MV-4-11 (cell line): Measurements from ENCODE around the gene PDE4D.

Experiments
- DNase-seq: peaks from one replicate; lab custom pipeline; 2025; lab: John Stamatoyannopoulos, UW

The PDE4D gene

DNA sequence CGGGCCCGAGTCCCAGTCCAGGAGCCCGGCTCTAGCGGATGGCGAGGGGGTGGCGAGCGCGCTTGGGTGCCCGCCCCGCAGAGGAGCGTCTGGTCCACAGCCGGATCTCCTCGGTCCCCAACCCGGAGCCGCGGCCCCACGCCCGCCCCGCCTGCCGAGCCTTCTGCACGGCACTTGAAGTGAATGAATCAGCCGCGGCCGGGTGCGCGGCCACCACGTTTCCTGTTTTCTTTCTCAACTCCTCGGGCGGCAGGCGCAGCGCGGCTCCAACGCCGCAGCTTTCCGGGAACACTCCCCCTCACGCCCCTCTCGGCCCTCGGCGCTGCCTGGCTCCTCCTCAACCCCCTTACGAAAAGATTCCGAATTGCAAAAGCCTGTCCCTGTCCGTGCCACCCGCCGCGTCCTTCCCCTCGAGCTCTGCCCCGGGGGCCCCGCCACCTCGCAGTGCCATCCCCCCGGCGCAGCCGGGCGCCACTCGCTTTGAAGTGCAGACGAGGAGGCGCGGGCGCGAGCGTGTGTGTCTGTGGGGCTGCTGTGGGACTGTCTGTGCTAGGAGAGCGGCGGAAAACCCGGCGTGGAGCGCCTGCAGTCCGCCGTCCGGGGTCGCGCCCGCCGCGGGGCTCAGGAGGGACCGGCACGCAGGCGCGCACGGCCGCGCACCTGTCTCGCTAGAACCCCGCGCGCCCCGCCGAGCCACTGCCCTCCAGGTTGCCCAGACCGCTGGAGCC is 854.1 kb downstream of the PDE4D start:
- peak; percentile 86 for DNase-seq

DNA sequence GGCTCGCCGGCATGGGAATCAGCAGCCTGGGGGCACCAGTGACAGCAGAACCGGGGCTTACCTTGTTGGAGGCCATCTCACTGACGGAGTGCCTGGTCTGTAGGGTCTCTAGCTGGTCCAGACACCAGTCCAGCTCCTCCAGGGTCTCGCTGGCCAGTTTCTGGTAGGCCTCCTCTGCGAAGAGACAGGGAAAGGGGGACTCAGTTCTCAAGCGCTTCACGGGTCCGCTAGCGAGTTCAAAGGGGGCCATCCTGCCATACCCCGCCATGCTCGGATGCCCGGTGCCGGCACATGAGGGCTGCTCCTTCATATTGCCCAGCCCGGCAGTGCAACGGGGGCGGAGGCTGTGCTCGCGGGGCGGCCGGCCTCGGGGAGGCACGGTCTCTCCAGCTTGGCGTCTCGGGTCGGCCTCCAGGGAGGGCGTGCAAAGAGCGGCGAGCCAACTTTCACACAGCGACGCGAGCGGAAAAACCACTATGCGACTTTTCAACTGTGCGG is 854.7 kb downstream of the PDE4D start:
- DNase-seq: no peak

DNA sequence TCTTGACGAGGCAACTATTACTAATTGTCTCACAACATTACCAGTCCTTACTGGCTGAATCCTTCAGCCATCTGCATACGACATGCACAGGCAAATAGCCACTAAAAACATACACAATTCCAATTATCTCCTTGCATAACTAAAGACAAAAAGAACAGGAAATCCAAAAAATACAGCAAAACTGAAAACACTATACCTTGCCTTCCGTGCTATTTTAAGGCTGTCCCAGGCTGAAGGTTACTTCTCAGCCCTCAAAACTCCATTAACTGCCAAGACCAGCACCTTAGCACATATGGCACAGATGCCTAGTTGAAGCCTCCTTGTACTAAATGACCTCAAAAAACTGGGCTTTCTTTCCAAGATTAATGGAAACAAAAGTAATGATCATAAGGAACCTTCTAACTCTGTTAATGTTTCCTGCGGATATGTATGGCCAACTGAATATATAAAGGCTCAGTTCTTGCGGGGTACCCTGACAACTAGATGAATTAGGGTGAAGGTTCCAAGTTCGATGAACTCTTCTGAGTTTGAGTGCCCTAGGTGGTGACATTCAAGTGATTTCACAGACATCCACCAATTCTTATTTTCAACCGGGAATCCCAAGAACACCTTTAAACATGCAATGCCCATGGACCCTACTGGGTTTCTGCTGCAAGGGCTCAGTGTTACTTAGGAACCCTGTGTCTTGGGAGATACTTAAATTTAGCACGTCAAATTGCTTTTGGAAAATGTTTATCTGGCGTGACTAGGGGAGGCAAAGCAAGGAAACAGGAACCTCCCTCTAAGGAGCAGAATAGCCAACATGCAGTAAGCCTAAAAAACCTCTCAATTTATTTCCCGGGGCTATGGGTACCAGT is 855.4 kb downstream of the PDE4D start:
- no peak for DNase-seq

DNA sequence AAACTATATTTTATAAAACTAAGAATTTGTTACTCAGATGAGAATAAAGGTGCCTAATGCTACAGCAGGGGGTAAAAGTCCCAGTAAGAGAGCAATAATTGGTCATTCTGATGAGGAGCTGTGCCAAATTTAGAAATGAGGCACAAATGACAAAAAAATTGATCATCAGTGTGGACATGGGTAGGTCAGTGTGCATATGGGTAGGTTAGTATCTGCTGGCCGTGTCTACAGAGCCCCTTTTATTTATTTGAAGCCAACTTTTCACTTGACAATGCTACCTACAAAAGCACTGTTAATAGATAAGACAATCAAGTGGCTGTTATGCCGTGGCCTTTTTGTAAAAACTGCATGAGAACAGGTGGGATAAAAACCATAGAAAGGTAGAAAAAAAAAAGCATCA is 856.1 kb downstream of the PDE4D start:
- DNase-seq: no peak

DNA sequence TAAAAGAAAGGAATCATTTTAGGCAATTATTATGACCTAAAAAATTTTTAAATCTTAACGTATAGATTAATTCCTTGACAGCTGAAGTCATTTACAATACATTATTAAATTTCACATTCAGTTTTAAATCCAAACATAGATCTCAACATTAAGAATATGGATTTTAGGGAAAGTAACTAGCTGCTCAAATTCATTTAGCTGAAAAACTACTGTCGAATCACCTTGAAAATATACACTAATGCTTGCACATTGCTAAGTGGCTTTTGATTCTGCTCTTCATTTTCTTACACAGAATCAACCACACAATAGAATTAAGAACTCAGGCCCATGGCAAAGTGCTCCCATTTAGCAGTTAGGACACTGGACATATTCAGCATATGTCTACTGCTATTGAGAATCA is 856.5 kb downstream of the PDE4D start:
- DNase-seq: no peak

DNA sequence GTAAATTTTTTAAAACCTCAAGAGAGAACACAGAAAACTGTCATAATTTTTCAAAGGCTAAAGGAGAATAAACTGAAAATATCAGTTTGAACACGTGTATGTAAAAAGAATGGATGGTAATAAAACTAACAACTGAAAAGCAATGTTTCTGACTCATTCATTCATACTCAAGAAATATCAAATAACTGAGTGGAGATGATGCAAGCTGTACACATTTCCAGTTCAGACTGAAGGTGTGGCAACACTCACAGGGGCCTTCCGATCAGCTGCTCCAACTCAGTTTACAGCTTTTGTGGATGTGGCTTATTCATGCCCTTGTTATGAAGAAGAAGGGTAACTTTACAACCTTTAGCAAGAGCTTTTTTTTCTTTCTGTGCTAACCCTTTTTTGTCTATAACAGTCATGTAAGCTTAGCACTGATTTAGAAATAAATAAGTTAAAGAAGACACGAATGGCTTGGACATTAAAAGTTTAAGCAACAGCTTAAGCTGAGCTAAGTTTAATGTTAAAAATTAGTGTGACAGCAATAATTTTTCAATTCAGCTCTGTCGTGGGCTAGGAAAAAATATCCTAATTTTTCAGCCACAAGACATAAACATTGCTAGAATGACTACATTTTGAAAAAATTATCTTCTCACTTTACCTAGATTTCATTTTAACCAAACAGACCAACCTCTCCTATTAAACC is 857.1 kb downstream of the PDE4D start:
- peak; percentile 7 for DNase-seq

- no peak for DNase-seq
Measured at GRCh38 chr5:59035681-59036080, 857.8 kb downstream of the PDE4D start.

GRCh38 chr5:59034498-59035186 is 858.9 kb downstream of the PDE4D start:
- DNase-seq: peak; percentile 28

DNA sequence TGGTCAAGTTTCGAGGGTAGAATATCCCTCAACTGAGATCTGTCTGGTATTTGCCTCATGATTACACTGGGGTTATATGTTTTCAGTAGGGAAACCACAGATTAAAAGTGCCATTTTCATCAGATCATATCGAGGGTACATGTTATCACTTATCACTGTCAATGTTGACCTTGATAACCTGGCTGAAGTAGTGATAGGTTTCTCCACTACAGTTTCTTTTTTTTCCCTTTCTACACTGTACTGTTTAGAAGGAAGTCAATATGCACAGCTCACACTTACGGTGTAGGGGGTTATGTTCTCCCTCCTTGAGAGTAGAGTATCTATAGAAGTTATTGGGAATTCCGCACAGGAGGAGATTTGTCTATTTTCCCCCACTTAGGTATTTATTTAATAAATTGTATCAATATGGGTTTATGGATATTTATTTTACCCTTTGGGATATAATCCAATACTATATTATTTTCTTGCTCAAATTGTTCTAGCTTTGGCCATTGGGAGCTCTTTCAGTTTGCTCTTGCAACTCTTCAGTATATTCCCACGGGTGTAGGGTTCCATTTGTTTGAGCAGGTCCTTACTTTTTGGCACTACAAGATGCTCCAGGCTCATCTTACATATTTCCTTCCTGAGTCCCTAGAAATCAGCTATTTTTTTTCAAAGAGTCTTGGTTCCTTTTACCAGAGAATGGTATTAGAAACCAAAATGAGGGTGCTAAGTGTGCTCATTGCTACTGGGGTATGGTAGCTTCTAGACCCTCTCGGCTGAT is 866.2 kb downstream of the PDE4D start:
- no peak for DNase-seq

- DNase-seq: no peak
Measured at GRCh38 chr5:59025734-59026133, 867.8 kb downstream of the PDE4D start.

DNA sequence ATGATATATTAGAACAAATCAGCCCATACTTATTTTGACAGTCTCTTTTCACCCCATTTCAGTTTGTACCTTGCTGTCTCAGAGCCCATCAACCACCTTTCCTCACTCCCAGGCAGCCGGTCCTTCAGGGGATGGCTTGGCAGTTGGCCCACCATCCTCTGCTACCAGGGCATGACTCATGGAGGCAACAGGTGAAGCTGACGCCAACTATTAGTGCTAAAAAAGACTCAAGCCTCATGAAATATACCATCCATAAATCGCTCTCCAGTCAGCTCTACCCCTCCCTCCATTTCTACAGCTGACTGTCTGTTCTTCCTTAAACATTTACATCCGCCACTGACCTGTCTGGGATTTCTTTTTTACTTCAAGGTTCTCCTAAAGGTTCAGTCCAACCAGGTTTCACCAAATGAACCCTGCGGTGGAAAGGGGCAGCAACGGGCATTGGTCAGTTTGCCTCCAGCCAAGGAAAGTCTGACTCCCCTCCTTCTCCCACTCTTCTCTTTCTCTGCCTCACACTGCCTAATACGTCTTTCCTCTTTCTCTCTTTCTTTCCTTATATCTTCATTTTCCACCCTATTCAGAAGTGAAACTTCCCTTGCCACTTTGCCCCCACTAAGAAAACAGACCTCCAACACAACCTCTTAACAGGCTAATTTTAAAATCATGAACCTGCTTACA is 871.5 kb downstream of the PDE4D start:
- DNase-seq: no peak

DNA sequence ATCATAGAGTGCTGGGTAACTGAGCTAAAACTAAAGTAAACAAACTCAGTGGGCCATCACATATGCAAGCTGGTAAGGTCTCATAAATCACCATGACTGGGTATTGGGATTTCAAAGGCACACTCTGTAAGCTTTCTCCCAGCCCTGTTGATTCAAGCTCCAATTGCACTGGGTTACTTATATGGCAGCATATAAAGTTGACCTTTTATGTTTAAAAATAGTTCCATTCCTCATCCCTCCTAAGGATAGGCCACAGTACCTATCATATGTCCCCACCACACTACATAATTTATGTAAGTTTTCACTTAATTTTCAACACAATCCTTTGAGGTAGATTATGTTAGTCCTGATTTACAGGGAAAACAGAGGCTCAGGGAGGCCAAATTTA is 872.2 kb downstream of the PDE4D start:
- no peak for DNase-seq

DNA sequence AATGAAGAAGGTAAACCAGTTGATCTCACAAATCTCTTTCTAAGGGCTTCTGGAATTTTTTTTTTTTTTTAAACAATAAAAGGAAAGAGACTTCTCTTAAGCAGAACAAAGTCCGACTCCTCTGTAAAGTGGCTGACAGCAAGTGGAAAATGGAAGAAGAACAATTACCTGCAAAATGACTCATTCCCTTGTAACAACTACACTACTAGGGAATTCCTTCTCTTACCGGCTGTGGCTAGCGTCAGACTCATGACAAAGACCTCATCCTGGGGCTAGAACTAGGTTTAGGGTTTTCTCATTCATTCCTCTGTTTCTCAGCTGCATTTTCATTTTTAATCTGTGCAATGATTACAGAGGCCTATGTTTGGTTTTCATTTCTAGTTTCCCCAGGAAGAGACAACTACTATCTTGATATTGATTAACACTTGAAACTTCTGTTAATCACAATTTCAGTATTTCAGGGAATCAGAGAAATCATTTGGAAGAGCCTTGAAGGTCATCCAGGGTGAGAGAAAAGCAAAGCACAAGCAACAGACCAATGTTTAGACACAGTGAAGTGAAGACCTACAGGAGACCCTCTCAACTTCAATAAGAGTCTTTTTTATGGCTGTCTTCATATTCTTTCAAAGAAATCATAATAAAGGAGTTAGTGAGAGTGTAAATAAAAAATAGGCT is 872.8 kb downstream of the PDE4D start:
- no peak for DNase-seq

- no peak for DNase-seq
Measured at GRCh38 chr5:59019078-59019477, 874.4 kb downstream of the PDE4D start.

DNA sequence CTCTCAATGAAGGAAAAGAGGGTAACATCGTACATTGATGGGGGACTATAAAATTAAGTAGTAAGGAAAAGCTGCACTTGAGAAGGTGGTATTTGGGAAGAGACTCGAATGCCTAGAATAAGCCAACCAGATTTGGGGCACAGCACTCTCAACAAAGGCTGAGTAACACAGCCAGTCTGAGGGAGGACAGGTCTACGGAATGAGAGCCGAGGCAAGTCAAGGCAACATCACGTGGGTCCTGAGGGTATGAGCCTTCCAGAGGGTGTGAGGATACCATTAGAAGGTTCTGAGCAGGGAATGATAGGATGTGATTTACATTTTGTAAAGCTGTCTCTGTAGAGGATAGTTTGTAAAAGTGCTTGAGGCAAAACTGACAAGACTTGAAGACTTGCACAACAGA is 876.6 kb downstream of the PDE4D start:
- DNase-seq: no peak

GRCh38 chr5:59008816-59009473 is 884.6 kb downstream of the PDE4D start:
- no peak for DNase-seq

- DNase-seq: peak; percentile 16
Measured at GRCh38 chr5:59007460-59008063, 886.0 kb downstream of the PDE4D start.

DNA sequence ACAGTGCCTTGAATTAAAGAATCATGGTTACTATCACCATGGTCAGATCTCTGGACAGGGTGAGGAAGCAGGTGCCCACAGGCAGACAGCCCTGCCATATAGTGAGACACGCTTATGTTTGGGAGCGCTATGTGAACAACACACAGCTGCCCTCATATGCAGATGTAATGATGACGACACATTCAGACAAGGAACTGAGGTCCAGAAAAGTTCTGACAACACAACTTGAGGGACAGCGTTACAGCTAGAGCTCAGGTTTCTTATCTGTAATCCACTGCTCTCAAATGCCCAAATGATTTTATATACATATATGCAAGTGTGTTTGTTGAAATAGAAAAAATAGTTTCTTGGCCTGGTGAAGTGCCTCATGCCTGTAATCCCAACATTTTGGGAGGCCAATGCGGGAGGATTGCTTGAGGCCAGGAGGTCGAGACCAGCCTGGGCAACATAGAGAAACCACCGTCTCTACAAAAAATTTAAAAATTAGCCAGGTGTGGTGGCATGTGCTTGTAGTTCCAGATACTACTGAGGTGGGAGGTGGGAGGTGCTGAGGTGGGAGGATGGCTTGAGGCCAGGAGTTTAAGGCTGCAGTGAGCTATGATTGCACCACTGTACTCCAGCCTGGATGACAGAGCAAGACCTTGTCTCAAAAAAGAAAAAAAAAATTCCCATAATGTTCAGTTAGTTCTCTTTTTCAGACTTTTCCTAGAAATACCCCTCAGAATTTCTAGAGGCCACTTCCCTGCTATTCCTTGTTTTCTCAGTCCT is 887.4 kb downstream of the PDE4D start:
- DNase-seq: no peak
